NB4 (cell line): ENCODE results near the gene MACROD2.

Source experiments
- CTCF ChIP-seq: IDR thresholded peaks from one replicate; pipeline ENCODE4 v1.5.1; 2012; ENCODE audit warnings: low read depth, low read length
- POLR2A ChIP-seq: IDR thresholded peaks from 2 replicates; pipeline ENCODE4 v1.6.1; 2011; ENCODE audit warnings: mild to moderate bottlenecking; ENCODE audit not compliant: insufficient read length; ENCODE audit errors: extremely low read depth

GRCh38 chr20:15900443-15900842 lies 1905.1 kb downstream of the MACROD2 start:
- no peak for TF ChIP-seq CTCF
- TF ChIP-seq POLR2A: no peak
